Measurements from ENCODE around the gene SIM2. TPM values are rescaled to one million over a fixed set of nuclear protein-coding genes. Genes with fewer than 3 reads are reported as not detected.

SIM2 gene
- total RNA-seq, 1 donor from 2014 or later, result 9.2 TPM

DNA sequence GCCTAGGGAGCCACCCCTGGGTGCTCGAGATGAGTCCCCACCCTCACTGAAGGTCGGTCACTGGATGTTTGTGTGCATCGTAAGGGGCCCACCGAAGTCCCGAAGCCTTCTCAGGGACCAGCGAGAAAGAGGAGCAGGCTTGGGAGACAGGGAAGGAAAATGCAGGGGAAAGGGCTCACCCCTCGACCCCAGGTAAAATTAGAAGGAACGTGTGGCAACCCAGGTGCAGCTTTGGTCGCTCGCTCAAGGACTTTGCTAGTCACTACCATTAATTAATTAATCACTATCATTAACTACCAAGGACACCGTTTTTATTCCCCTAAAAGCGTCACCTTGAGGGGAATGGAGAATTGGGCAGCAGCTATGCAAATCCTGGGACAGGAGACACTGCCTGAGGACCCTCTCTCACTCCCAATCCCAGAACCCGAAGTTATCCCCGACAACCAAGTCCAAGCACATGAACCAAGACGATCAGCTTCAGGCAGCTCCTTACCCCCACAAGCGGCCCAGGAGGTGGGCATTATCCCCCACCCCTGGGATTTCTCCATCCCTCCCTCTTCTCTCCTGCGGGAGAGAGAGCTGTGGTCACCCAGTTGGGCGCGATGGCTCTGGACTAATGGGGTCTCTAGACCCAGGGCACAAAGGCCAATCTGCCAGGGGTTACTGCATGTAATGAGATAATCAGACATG lies 4.2 kb upstream of the SIM2 start:
- DNase-seq (ENCODE audit: low read depth) (no peak), FAIRE-seq (no peak)
- TF ChIP-seq, protein P1, sequence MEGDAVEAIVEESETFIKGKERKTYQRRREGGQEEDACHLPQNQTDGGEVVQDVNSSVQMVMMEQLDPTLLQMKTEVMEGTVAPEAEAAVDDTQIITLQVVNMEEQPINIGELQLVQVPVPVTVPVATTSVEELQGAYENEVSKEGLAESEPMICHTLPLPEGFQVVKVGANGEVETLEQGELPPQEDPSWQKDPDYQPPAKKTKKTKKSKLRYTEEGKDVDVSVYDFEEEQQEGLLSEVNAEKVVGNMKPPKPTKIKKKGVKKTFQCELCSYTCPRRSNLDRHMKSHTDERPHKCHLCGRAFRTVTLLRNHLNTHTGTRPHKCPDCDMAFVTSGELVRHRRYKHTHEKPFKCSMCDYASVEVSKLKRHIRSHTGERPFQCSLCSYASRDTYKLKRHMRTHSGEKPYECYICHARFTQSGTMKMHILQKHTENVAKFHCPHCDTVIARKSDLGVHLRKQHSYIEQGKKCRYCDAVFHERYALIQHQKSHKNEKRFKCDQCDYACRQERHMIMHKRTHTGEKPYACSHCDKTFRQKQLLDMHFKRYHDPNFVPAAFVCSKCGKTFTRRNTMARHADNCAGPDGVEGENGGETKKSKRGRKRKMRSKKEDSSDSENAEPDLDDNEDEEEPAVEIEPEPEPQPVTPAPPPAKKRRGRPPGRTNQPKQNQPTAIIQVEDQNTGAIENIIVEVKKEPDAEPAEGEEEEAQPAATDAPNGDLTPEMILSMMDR (IDR thresholded peaks at IDR 0.05; ENCODE audit: insufficient read depth, low read depth, low read length), result no peak
- no peak for TF ChIP-seq EZH2 (IDR thresholded peaks at IDR 0.05; ENCODE audit: insufficient read depth, low read length)
- no peak overlapping the region for H2AFZ ChIP-seq (ENCODE audit: low read depth, low read length)
- H3K36me3 Mint-ChIP-seq (ENCODE audit: low read depth, unreplicated experiment), result peaks cover 5% of the 10 kb centered on the region
- H3K4me1 ChIP-seq (ENCODE audit: insufficient read depth, low read length), result peaks cover 5% of the 10 kb centered on the region
- H3K27ac ChIP-seq (ENCODE audit: low read depth, low read length), result no peak overlapping the region
- no peaks in the 10 kb centered on the region for H3K36me3 ChIP-seq (ENCODE audit: insufficient read depth, low read length)
- no peak overlapping the region for H3K4me2 ChIP-seq (ENCODE audit: low read length)
- H3K4me1 Mint-ChIP-seq (ENCODE audit: low read depth, unreplicated experiment), result peaks cover 24% of the 10 kb centered on the region
- peaks cover 17% of the 10 kb centered on the region for H3K9me3 Mint-ChIP-seq (ENCODE audit: unreplicated experiment)
- no peaks in the 10 kb centered on the region for H3K79me2 ChIP-seq (ENCODE audit: insufficient read depth, low read length)
- no peak overlapping the region for H3K4me3 ChIP-seq (ENCODE audit: insufficient read depth, low read depth, low read length)
- H4K20me1 ChIP-seq (ENCODE audit: insufficient read depth, low read length), result peaks cover 26% of the 10 kb centered on the region
- H3K9ac ChIP-seq (ENCODE audit: low read length), result no peak overlapping the region
- H3K27ac Mint-ChIP-seq (ENCODE audit: unreplicated experiment), result peak overlapping the region; percentile 79
- no peak overlapping the region for H3K4me3 Mint-ChIP-seq (ENCODE audit: unreplicated experiment)
- H3K27me3 Mint-ChIP-seq (ENCODE audit: low read depth, unreplicated experiment), result peaks cover 60% of the 10 kb centered on the region
- peaks cover 96% of the 10 kb centered on the region for H3K27me3 ChIP-seq (ENCODE audit: insufficient read depth, low read length)
- peaks cover 5% of the 10 kb centered on the region for H3K9me3 ChIP-seq (ENCODE audit: insufficient read depth, low read depth, low read length)

DNA sequence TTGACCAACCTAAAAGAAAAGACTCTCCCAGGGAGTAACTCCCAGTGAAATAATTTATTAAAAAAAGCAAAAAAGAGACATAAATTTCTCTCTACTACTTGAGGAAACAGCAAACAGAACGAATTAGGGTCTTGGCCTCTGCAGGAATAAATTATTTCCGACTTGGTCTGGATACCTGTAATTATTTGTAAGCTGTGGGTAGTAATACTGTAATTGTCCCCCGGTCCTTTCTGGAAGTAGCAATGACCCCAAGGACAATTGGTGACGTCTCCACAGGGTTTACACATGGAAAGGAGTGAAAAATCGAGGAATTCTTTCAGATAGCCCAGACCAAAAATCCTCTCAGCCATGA lies 3.7 kb upstream of the SIM2 start:
- Histone ChIP-seq H3K4me1 (ENCODE audit: insufficient read depth, low read length) (peaks cover 5% of the 10 kb centered on the region), H3K4me2 (ENCODE audit: low read length) (no peak overlapping the region), H4K20me1 (ENCODE audit: insufficient read depth, low read length) (peaks cover 32% of the 10 kb centered on the region), H3K79me2 (ENCODE audit: insufficient read depth, low read length) (no peaks in the 10 kb centered on the region), H3K9ac (ENCODE audit: low read length) (no peak overlapping the region), H2AFZ (ENCODE audit: low read depth, low read length) (no peak overlapping the region), H3K4me3 (ENCODE audit: insufficient read depth, low read depth, low read length) (no peak overlapping the region), H3K27ac (ENCODE audit: low read depth, low read length) (no peak overlapping the region), H3K9me3 (ENCODE audit: insufficient read depth, low read depth, low read length) (peaks cover 5% of the 10 kb centered on the region), H3K27me3 (ENCODE audit: insufficient read depth, low read length) (peaks cover 96% of the 10 kb centered on the region), H3K36me3 (ENCODE audit: insufficient read depth, low read length) (no peaks in the 10 kb centered on the region)
- Mint-ChIP-seq H3K9me3 (ENCODE audit: unreplicated experiment) (peaks cover 18% of the 10 kb centered on the region), H3K27me3 (ENCODE audit: low read depth, unreplicated experiment) (peaks cover 59% of the 10 kb centered on the region), H3K4me3 (ENCODE audit: unreplicated experiment) (peak overlapping the region; percentile 73), H3K36me3 (ENCODE audit: low read depth, unreplicated experiment) (peaks cover 5% of the 10 kb centered on the region), H3K4me1 (ENCODE audit: low read depth, unreplicated experiment) (peaks cover 22% of the 10 kb centered on the region), H3K27ac (ENCODE audit: unreplicated experiment) (peak overlapping the region; percentile 58)
- TF ChIP-seq EZH2 (IDR thresholded peaks at IDR 0.05; ENCODE audit: insufficient read depth, low read length), result no peak
- TF ChIP-seq, protein P1 (IDR thresholded peaks at IDR 0.05; ENCODE audit: insufficient read depth, low read depth, low read length), result no peak
- DNase-seq (ENCODE audit: low read depth) (no peak), FAIRE-seq (no peak)

DNA sequence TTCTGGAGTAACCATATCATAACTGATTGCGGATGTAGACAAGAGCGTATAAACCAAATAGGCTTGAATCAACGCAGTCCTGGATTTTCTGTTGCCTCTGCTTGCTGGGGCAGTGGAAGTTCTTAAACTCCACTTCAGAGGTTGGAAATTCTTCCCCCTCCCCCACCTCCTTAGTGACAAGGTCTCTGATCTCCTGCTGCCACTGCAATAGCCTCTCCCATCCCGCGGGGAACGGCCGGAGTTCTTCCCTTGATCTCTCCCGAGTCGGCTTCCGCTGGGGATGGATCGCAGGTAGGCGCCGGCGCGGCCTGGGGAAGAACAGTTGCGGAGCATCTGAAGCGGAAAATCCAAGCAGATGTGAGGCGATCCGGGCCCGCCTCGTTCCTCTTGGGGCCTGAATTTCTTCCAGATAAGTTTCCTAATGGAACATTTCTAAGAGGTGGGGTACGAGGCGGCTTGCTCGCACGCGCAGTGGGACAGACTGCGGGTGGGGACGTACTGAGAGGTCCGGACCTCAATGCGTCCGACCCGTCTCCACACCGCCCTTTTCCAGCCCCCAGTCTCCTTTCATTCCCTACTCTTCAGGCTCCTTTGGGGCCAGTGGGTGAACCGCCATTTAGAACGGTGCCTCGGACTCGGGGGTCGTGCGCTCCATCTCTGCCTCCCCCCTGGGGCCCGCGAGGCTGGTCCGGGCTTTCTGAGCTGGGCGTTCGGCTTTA lies 3.1 kb upstream of the SIM2 start:
- Histone ChIP-seq H3K4me1 (ENCODE audit: insufficient read depth, low read length) (peaks cover 6% of the 10 kb centered on the region), H3K9me3 (ENCODE audit: insufficient read depth, low read depth, low read length) (peaks cover 5% of the 10 kb centered on the region), H2AFZ (ENCODE audit: low read depth, low read length) (no peak overlapping the region), H3K4me2 (ENCODE audit: low read length) (no peak overlapping the region), H3K27me3 (ENCODE audit: insufficient read depth, low read length) (peaks cover 96% of the 10 kb centered on the region), H3K9ac (ENCODE audit: low read length) (no peak overlapping the region), H3K4me3 (ENCODE audit: insufficient read depth, low read depth, low read length) (no peak overlapping the region), H3K27ac (ENCODE audit: low read depth, low read length) (no peak overlapping the region), H3K36me3 (ENCODE audit: insufficient read depth, low read length) (no peaks in the 10 kb centered on the region), H3K79me2 (ENCODE audit: insufficient read depth, low read length) (no peaks in the 10 kb centered on the region), H4K20me1 (ENCODE audit: insufficient read depth, low read length) (peaks cover 35% of the 10 kb centered on the region)
- Mint-ChIP-seq H3K4me1 (ENCODE audit: low read depth, unreplicated experiment) (peaks cover 18% of the 10 kb centered on the region), H3K27ac (ENCODE audit: unreplicated experiment) (peak overlapping the region; percentile 66), H3K36me3 (ENCODE audit: low read depth, unreplicated experiment) (peaks cover 5% of the 10 kb centered on the region), H3K4me3 (ENCODE audit: unreplicated experiment) (peak overlapping the region; percentile 73), H3K27me3 (ENCODE audit: low read depth, unreplicated experiment) (peaks cover 58% of the 10 kb centered on the region), H3K9me3 (ENCODE audit: unreplicated experiment) (peaks cover 18% of the 10 kb centered on the region)
- DNase-seq (ENCODE audit: low read depth) (no peak), FAIRE-seq (no peak)
- TF ChIP-seq EZH2 (IDR thresholded peaks at IDR 0.05; ENCODE audit: insufficient read depth, low read length), result peak; percentile 69
- TF ChIP-seq, protein P1 (IDR thresholded peaks at IDR 0.05; ENCODE audit: insufficient read depth, low read depth, low read length), result no peak

All from astrocyte (in vitro differentiated cells and primary cell).